ENCODE measurements around the gene ORAI2.
"Not testable (repeated sequence)": the region's sequence is repeated elsewhere in the genome, so short reads cannot be mapped to it uniquely, and the experiment has no call there.

DNA sequence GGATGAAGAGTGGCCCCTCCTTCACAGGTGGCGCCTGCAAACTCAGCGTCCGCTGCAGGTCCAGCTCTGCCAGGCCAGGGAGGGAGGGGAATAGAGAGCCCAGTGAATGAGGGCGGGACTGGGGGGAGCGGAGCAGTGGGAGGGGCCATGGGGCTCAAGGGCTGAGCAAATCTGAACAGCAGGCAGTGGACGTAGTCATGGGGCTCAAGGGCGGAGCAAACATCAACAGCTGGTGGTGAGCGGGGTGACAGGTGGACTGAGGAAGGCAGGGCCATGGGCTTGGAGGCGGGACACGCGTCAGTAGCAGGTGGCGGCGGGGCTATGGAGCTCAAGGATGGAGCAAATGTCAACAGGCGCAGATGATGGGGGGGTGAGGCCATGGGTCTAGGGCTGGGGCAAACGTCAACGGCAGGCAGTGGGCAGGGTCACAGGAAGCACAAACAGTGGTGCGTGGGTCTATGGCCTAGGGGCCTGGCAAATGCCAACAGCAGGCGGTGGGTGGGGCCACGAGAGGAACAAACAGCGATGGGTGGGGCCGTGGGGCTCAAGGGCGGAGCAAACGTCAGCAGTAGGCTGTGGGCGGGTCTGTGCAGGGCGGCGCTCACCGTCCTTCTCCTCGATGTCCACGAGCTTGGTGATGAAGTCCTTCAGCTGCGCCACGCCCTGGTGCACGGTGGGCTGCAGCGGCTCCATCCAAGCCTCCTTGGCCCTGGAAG, 60.0 kb downstream of the ORAI2 start:
- TF ChIP-seq BCLAF1 (IDR thresholded peaks at IDR 0.05); CBX5 (IDR thresholded peaks at IDR 0.05; ENCODE audit: low read depth); SMAD5 (IDR thresholded peaks at IDR 0.05; ENCODE audit: low read depth); POLR2AphosphoS5 (IDR thresholded peaks at IDR 0.05; ENCODE audit: low read length): not testable (repeated sequence)
- TF ChIP-seq, protein P1, sequence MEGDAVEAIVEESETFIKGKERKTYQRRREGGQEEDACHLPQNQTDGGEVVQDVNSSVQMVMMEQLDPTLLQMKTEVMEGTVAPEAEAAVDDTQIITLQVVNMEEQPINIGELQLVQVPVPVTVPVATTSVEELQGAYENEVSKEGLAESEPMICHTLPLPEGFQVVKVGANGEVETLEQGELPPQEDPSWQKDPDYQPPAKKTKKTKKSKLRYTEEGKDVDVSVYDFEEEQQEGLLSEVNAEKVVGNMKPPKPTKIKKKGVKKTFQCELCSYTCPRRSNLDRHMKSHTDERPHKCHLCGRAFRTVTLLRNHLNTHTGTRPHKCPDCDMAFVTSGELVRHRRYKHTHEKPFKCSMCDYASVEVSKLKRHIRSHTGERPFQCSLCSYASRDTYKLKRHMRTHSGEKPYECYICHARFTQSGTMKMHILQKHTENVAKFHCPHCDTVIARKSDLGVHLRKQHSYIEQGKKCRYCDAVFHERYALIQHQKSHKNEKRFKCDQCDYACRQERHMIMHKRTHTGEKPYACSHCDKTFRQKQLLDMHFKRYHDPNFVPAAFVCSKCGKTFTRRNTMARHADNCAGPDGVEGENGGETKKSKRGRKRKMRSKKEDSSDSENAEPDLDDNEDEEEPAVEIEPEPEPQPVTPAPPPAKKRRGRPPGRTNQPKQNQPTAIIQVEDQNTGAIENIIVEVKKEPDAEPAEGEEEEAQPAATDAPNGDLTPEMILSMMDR (IDR thresholded peaks at IDR 0.05 in 2 of 3, conservative IDR thresholded peaks at IDR 0.05 in 1 of 3; ENCODE audit: control insufficient read depth in 2 of 3, extremely low read depth in 1 of 3, insufficient read depth in 1 of 3, low read depth in 3 of 3, low read length in 3 of 3), result not testable (repeated sequence)

All from GM12878 (cell line).